COLO668 (cell line): Measurements from ENCODE around the gene TPP1.
A peak's percentile ranks its signal among the peaks of the same experiment; 100 is the strongest.

ENCODE experiments used
- DNase-seq: peaks from one replicate; lab custom pipeline; 2025; ENCODE audit not compliant: unreplicated experiment; lab: John Stamatoyannopoulos, UW

The TPP1 gene

GRCh38 chr11:6619004-6619745 lies at the start of gene TPP1:
Gene TPP1 (minus strand): TSS chr11:6619422. CDS start chr11:6619400, 22 bp downstream.
- peak; percentile 82 for DNase-seq

GRCh38 chr11:6667733-6668374 lies 48.6 kb upstream of the TPP1 start:
- DNase-seq = no peak

- DNase-seq = no peak
Measured at GRCh38 chr11:6666302-6667183, 47.3 kb upstream of the TPP1 start.

- DNase-seq = no peak
Measured at GRCh38 chr11:6664551-6664950, 45.3 kb upstream of the TPP1 start.

DNA sequence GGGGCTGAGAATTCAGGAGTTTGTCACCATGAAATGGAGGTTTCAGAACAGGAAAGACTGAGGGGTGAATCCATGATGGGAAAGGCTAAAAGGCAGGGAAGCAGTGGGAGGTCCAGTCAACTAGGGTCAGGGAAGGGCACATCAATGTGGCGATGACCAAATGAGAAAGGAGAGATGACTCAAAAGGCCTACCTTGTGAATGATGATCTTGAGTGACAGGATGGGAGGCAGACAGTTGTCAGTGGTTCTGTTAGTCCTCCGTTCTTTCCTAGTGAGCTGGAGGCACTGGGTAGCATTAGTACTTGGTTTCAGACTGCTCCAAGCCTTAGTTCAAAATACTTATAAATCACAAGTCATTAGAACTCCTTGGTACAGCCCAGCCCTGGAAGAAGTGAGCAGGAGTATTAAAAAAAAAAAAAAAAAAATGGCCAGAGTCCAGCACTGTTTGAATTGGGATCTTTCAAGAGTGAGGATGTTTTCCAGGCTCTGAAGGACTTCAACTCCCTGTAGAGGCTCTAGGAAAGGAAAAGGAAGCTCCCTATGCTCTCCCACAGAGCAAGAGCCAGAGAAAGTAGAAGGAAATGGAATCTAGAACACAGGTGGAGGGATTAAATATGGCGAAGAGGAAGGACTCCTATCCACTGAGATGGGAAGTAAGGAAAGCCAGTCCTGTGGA lies 44.7 kb upstream of the TPP1 start:
- DNase-seq = no peak

DNA sequence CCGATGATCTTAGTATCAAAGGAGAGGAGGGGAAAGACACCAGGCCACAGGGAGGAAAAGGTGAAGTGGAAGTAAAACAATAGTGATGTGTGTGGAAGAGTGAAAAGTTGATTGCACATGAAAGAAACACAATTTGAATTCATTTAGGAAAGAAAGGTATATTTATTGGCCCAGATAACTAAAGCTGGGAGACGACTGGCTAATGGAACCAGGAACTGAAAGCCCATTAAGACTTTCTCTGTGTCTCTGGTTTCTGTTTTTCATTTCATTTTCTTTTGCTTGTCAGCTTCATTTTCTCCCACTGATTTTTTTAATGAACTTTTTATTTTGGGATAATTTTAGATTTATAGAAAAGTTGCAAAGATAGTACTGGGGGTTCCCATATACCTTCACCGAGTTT lies 41.5 kb upstream of the TPP1 start:
- no peak for DNase-seq

DNA sequence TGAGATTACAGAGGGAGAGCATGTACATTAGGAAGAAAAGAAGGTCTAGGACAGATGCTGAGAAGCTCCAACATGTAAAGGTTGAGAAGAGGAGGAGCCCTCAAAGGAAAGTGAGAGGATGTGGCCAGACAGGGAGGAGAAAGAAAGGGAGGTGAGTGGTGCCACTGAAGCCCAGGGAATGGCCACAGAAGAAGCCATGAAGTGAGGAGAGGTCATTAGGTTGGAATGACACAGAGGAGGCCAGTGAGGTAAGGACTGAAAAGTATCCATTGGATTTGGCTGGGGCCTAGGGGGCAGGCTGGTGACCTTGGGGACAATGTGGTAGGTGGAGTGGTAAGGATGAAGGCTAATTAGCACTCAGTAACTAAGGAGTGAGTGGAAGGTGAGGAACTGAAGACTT lies 39.4 kb upstream of the TPP1 start:
- no peak for DNase-seq

GRCh38 chr11:6657346-6657745 lies 38.1 kb upstream of the TPP1 start:
- no peak for DNase-seq

DNA sequence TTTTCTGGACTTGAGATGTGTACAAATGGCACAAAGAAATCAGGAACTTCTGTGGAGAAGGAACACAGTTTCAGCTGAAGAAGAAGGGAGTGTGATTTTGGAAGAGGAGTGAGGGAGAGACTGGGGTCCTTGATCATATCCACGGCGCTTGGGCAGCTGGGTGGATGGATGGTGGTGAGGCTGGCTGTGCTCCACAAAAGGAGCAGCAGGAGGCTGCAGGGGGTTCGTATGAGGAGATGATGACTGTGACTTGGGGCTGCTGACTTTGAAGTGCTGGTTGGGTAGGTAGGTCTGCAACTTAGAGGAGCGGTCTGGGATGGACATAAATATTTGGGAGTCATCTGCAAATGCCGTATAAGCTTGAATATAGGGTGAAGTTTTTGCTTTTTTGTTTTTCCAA lies 37.7 kb upstream of the TPP1 start:
- DNase-seq = no peak

GRCh38 chr11:6656584-6656915 lies 37.3 kb upstream of the TPP1 start:
- DNase-seq = no peak

- DNase-seq = peak; percentile 22
Measured at GRCh38 chr11:6655790-6656583, 36.8 kb upstream of the TPP1 start, which contains the start of gene DCHS1. Gene DCHS1 (minus strand): TSS chr11:6655809. CDS start chr11:6641613, 14,196 bp downstream.

GRCh38 chr11:6655020-6655789 lies 36.0 kb upstream of the TPP1 start:
- peak; percentile 22 for DNase-seq

DNA sequence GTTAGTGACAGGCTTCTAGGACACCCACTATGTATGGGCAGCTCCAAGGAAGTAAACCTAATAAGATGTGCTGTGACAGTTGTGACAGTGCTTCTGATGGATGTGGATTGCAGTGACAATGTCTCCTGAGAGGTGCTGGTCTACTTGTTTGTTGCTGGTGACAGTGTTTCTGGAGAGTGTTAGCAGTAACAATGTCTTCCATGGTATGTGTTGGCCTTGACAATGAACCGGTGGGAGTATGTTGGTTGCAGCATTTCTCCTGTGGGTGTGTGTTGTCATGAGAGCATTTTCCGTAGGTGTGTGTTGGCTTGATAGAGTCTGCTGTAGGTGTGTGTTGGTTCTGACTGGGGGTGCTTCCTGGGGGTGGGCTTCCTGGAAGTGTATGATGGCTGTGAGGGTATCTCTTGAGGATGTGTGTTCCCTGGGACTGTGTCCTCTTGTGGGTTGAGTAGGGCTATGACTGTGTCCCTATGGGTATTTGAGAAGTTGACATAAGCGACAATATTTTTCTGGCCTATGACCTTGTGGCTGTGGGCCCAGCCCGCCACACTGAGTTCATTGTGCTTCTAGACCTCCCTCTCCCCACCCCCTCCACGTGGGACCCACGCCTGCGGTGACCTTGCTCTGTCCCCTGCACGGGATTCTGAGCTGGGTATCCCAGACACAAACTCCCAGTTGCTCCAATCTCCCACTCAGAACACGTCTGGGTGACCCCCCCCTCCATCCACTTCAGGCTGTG lies 35.2 kb upstream of the TPP1 start:
- DNase-seq = no peak

GRCh38 chr11:6653656-6654055 lies 34.4 kb upstream of the TPP1 start:
- no peak for DNase-seq

DNA sequence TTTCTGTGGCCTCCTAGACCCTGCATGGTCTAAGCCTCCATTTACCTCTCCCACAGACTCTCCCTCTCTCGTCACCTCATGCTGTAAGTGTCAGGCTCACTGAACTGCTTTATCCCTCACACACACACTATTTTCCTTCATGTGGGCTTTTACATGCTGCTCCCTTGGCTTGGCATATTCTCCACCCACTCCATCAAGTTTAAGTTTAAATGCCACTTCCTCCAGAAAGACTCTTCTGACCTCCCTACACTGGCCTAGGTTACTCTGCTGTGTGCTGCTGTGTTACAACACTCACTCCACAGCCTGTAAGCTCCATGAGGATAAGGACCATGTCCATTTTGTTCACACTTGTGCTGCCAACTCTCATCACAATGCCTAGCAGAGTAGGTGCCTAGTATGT lies 33.9 kb upstream of the TPP1 start:
- no peak for DNase-seq

GRCh38 chr11:6652182-6652581 lies 33.0 kb upstream of the TPP1 start:
- DNase-seq = no peak

GRCh38 chr11:6650980-6651379 lies 31.8 kb upstream of the TPP1 start:
- no peak for DNase-seq

DNA sequence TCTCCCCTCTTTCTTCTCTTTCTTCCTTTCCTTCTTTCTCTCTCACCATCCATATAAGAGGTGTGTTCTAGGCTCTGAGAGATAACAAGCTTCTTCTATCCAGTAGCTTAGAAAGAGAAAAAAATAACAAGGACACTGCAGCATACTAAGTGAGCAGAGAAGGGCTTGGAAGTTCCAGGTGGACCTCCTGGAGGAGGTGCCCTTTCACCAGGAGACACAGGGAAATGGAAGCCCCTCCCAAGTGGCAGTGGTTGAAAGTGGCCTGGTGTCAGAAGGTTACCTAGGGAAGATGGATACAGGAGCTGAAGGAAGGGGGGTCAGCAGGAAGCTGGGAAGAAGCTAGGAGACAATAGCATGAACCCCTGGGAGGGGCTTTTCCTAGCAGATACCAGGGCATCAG lies 30.9 kb upstream of the TPP1 start:
- no peak for DNase-seq

DNA sequence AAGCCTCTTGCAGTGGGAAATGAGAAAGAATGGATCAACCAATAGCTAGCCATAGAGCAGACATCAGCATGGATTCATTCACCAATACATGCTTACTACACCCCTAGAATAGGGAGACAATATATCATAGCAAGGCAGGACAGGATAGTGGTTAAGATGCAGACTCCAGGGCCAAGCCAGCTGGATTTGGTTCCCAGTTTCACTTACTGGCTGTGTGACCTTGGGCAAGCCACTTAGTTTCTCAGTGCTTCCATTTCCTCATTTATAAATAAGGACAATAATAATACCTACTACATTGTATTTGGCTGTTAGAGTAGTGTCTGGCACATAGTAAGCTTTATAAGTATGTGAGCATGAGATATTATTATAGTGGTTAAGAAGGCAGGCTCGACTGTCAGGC lies 29.3 kb upstream of the TPP1 start:
- DNase-seq = no peak
